ENCODE results near the gene UBASH3A.

Gene UBASH3A

GRCh38 chr21:42395905-42396651 is 7.6 kb upstream of the UBASH3A start, which contains the start of gene TMPRSS3:
TSS of gene TMPRSS3 (minus strand) at chr21:42396052. CDS start at chr21:42395417, 635 bp downstream.
- no peak for TF ChIP-seq CTCF (IDR thresholded peaks at IDR 0.05; ENCODE audit: borderline replicate concordance, insufficient read depth, low read depth, low read length)
- no peak within 1 kb of the TSS for H3K4me3 ChIP-seq (ENCODE audit: low read depth, low read length)

GRCh38 chr21:42396799-42397745 is 6.6 kb upstream of the UBASH3A start:
- H3K4me3 ChIP-seq (ENCODE audit: low read depth, low read length) = no peak overlapping the region
- no peak for TF ChIP-seq CTCF (IDR thresholded peaks at IDR 0.05; ENCODE audit: borderline replicate concordance, insufficient read depth, low read depth, low read length)

- no peak for TF ChIP-seq CTCF (IDR thresholded peaks at IDR 0.05; ENCODE audit: borderline replicate concordance, insufficient read depth, low read depth, low read length)
- no peak overlapping the region for H3K4me3 ChIP-seq (ENCODE audit: low read depth, low read length)
These were observed 5.8 kb upstream of the UBASH3A start for GRCh38 chr21:42397746-42398394.

GRCh38 chr21:42398436-42399028 is 5.2 kb upstream of the UBASH3A start:
- H3K4me3 ChIP-seq (ENCODE audit: low read depth, low read length) = no peak overlapping the region
- no peak for TF ChIP-seq CTCF (IDR thresholded peaks at IDR 0.05; ENCODE audit: borderline replicate concordance, insufficient read depth, low read depth, low read length)

GRCh38 chr21:42400525-42400924 is 3.2 kb upstream of the UBASH3A start:
- no peak for TF ChIP-seq CTCF (IDR thresholded peaks at IDR 0.05; ENCODE audit: borderline replicate concordance, insufficient read depth, low read depth, low read length)

GRCh38 chr21:42401154-42401553 is 2.5 kb upstream of the UBASH3A start:
- no peak overlapping the region for H3K4me3 ChIP-seq (ENCODE audit: low read depth, low read length)
- no peak for TF ChIP-seq CTCF (IDR thresholded peaks at IDR 0.05; ENCODE audit: borderline replicate concordance, insufficient read depth, low read depth, low read length)

More at GRCh38 chr21:42400525-42400924, 3.2 kb upstream of the UBASH3A start:
- H3K4me3 ChIP-seq (ENCODE audit: low read depth, low read length) = no peak overlapping the region
